Measurements from ENCODE around the gene FYN. TPM values are rescaled to one million over a fixed set of nuclear protein-coding genes. Genes with fewer than 3 reads are reported as not detected.

The FYN gene
- total and polyA plus RNA-seq, 10 of the 15 experiments (the other 5 are each of a cell fraction or from before 2014, with no cell fraction given) = 51.4 to 247 (median 138) TPM

DNA sequence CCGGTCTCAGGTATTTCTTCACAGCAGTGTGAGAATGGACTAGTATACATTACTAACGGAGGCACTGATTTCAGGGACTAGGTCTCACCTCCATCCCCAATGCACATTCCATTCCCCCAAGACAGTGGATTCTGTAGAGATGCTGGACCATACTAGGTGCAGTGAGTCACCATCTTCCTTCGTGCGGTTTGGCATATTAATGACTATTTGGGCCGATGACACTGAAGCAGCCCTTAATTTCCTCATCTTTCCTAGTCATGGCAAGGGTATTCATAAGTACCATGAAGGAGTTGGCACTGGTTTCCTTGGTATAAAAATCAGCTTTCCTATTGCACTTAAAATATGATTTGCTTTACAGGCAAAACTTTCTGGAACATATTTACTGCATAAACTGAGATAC lies 146.2 kb downstream of the FYN start:
- H3K27me3 ChIP-seq (replicated peaks in 1 of 2; ENCODE audit: control insufficient read depth in 2 of 2, insufficient read depth in 2 of 2, low read length in 1 of 2) = no peaks in the 10 kb centered on the region
- H3K27ac ChIP-seq (ENCODE audit: control insufficient read depth, insufficient read depth) = no peak overlapping the region
- H3K4me3 ChIP-seq = no peak overlapping the region
- ATAC-seq = no peak
- no TSS peak for BruUV-seq (replicated peaks)
- ChIA-PET RAD21 (ENCODE audit: unreplicated experiment) (interaction anchor here (0.9 to 6.4 kb wide), 3 partner anchors 26 to 69 kb away, joined by 3 to 75 read pairs (median 10); no protein-coding TSS in a partner anchor), SMC1A (ENCODE audit: uncharacterized antibody, unreplicated experiment) (interaction anchor here (0.9 to 8.2 kb wide), 8 partner anchors 15 to 265 kb away, joined by 3 to 181 read pairs (median 20); no protein-coding TSS in a partner anchor), CTCF (interaction anchor here (0.8 to 4.6 kb wide), 4 partner anchors 9 to 77 kb away, joined by 3 to 26 read pairs (median 6); no protein-coding TSS in a partner anchor), POLR2A (interaction anchor here (1.0 to 2.6 kb wide), 2 partner anchors 37 to 67 kb away, joined by 3 to 8 read pairs; no protein-coding TSS in a partner anchor)
- peaks cover 5 to 8% of the 10 kb centered on the region in 2 experiments; a peak in 3 of 4 replicates for H3K36me3 ChIP-seq (ENCODE audit: control insufficient read depth in 2 of 2, insufficient read depth in 2 of 2, low read length in 1 of 2)
- no peak overlapping the region for H3K4me2 ChIP-seq (ENCODE audit: control insufficient read depth, insufficient read depth)
- H4K20me1 ChIP-seq (ENCODE audit: control insufficient read depth, insufficient read depth) = no peaks in the 10 kb centered on the region
- WGBS (ENCODE audit: insufficient coverage, insufficient replicate concordance, low lambda C conversion rate, missing lambda C conversion rate) = 48% methylated on average over 5 of the region's 5 CpGs
- TF ChIP-seq ZBED1 (IDR thresholded peaks at IDR 0.05; ENCODE audit: borderline replicate concordance) = no peak
- TF ChIP-seq TAF1 (IDR thresholded peaks at IDR 0.05; ENCODE audit: borderline replicate concordance, low read depth, low read length) = no peak
- TF ChIP-seq CBX3 (IDR thresholded peaks at IDR 0.05; ENCODE audit: borderline replicate concordance, low read depth) = no peak
- TF ChIP-seq IKZF1 (conservative IDR thresholded peaks at IDR 0.05) = no peak
- TF ChIP-seq, protein P1, sequence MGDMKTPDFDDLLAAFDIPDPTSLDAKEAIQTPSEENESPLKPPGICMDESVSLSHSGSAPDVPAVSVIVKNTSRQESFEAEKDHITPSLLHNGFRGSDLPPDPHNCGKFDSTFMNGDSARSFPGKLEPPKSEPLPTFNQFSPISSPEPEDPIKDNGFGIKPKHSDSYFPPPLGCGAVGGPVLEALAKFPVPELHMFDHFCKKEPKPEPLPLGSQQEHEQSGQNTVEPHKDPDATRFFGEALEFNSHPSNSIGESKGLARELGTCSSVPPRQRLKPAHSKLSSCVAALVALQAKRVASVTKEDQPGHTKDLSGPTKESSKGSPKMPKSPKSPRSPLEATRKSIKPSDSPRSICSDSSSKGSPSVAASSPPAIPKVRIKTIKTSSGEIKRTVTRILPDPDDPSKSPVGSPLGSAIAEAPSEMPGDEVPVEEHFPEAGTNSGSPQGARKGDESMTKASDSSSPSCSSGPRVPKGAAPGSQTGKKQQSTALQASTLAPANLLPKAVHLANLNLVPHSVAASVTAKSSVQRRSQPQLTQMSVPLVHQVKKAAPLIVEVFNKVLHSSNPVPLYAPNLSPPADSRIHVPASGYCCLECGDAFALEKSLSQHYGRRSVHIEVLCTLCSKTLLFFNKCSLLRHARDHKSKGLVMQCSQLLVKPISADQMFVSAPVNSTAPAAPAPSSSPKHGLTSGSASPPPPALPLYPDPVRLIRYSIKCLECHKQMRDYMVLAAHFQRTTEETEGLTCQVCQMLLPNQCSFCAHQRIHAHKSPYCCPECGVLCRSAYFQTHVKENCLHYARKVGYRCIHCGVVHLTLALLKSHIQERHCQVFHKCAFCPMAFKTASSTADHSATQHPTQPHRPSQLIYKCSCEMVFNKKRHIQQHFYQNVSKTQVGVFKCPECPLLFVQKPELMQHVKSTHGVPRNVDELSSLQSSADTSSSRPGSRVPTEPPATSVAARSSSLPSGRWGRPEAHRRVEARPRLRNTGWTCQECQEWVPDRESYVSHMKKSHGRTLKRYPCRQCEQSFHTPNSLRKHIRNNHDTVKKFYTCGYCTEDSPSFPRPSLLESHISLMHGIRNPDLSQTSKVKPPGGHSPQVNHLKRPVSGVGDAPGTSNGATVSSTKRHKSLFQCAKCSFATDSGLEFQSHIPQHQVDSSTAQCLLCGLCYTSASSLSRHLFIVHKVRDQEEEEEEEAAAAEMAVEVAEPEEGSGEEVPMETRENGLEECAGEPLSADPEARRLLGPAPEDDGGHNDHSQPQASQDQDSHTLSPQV (IDR thresholded peaks at IDR 0.05) = no peak
- TF ChIP-seq BRCA1 (IDR thresholded peaks at IDR 0.05; ENCODE audit: low read depth, low read length) = no peak
- TF ChIP-seq ASH2L (IDR thresholded peaks at IDR 0.05; ENCODE audit: borderline replicate concordance, low read depth) = no peak
- TF ChIP-seq RAD21 (IDR thresholded peaks at IDR 0.05; ENCODE audit: insufficient read depth, low read depth, low read length) = no peak
- no peak for TF ChIP-seq EGR1 (IDR thresholded peaks at IDR 0.05; ENCODE audit: borderline replicate concordance in 1 of 2, low read depth in 2 of 2, low read length in 2 of 2)
- TF ChIP-seq TARDBP (IDR thresholded peaks at IDR 0.05; ENCODE audit: borderline replicate concordance) = no peak
- no peak for TF ChIP-seq PML (IDR thresholded peaks at IDR 0.05; ENCODE audit: low read length)
- no peak for TF ChIP-seq SP1 (IDR thresholded peaks at IDR 0.05; ENCODE audit: low read depth, low read length)
- TF ChIP-seq SRF (IDR thresholded peaks at IDR 0.05; ENCODE audit: low read depth in 2 of 2, low read length in 2 of 2) = no peak
- no peak for TF ChIP-seq SIX5 (IDR thresholded peaks at IDR 0.05; ENCODE audit: low read depth, low read length, severe bottlenecking)
- no peak for TF ChIP-seq SMAD1 (IDR thresholded peaks at IDR 0.05; ENCODE audit: low read depth, partially characterized antibody)
- TF ChIP-seq, protein P2, sequence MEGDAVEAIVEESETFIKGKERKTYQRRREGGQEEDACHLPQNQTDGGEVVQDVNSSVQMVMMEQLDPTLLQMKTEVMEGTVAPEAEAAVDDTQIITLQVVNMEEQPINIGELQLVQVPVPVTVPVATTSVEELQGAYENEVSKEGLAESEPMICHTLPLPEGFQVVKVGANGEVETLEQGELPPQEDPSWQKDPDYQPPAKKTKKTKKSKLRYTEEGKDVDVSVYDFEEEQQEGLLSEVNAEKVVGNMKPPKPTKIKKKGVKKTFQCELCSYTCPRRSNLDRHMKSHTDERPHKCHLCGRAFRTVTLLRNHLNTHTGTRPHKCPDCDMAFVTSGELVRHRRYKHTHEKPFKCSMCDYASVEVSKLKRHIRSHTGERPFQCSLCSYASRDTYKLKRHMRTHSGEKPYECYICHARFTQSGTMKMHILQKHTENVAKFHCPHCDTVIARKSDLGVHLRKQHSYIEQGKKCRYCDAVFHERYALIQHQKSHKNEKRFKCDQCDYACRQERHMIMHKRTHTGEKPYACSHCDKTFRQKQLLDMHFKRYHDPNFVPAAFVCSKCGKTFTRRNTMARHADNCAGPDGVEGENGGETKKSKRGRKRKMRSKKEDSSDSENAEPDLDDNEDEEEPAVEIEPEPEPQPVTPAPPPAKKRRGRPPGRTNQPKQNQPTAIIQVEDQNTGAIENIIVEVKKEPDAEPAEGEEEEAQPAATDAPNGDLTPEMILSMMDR (IDR thresholded peaks at IDR 0.05 in 2 of 3, conservative IDR thresholded peaks at IDR 0.05 in 1 of 3; ENCODE audit: control insufficient read depth in 2 of 3, extremely low read depth in 1 of 3, insufficient read depth in 1 of 3, low read depth in 3 of 3, low read length in 3 of 3) = no peak
- TF ChIP-seq IKZF2 (IDR thresholded peaks at IDR 0.05) = no peak
- TF ChIP-seq NR2F1 (conservative IDR thresholded peaks at IDR 0.05) = no peak
- TF ChIP-seq HDAC2 (IDR thresholded peaks at IDR 0.05) = no peak
- no peak overlapping the region for H3K9ac ChIP-seq (ENCODE audit: control insufficient read depth, insufficient read depth, low read length)
- no peak for FAIRE-seq
- H3K4me1 ChIP-seq (ENCODE audit: control insufficient read depth, insufficient read depth, low read length) = peaks cover 46% of the 10 kb centered on the region
- in situ Hi-C loops (cut with MboI) = loop anchor here (25.0 kb wide), 1 partner anchor 1910 kb away; no protein-coding TSS in a partner anchor
- H3K9me3 ChIP-seq (replicated peaks; ENCODE audit: control insufficient read depth, insufficient read depth, low read length) = peaks cover 2% of the 10 kb centered on the region; the same call in 2 of the 3 replicates
- DNase-seq (ENCODE audit: low read depth, low spot score) = no peak
- peaks cover 28% of the 10 kb centered on the region for H3K79me2 ChIP-seq (ENCODE audit: control insufficient read depth, insufficient read depth, low read length)
- intact Hi-C loops (cut with micrococcal nuclease; ENCODE audit: unreplicated experiment) = no loop called here
- H2AFZ ChIP-seq (ENCODE audit: control insufficient read depth, low read depth, low read length) = no peak overlapping the region
